ENCODE measurements around the gene ADD2. TPM values are rescaled to one million over a fixed set of nuclear protein-coding genes. Genes with fewer than 3 reads are reported as not detected.
A peak's percentile ranks its signal among the peaks of the same experiment; 100 is the strongest.

The ADD2 gene
- total RNA-seq, 1 donor from 2014 or later, result 45.3 TPM

GRCh38 chr2:70779911-70780545, 12.0 kb upstream of the ADD2 start:
- Histone ChIP-seq H2AFZ (replicated peaks) (no peak overlapping the region), H3K27ac (no peak overlapping the region), H3K36me3 (no peaks in the 10 kb centered on the region), H3K9me3 (ENCODE audit: low read depth) (no peaks in the 10 kb centered on the region), H3F3A (ENCODE audit: low read depth) (no peaks in the 10 kb centered on the region), H3K4me2 (no peak overlapping the region), H3K79me2 (ENCODE audit: low read depth) (no peaks in the 10 kb centered on the region), H4K20me1 (ENCODE audit: low read depth) (no peaks in the 10 kb centered on the region), H3K9ac (no peak overlapping the region), H3K4me3 (no peak overlapping the region), H3K4me1 (no peaks in the 10 kb centered on the region), H3K27me3 (no peaks in the 10 kb centered on the region)
- no peaks in the 10 kb centered on the region for H3K9me3 Mint-ChIP-seq
- TF ChIP-seq CTCF (IDR thresholded peaks at IDR 0.05), result no peak
- no peak for TF ChIP-seq EZH2phosphoT487 (IDR thresholded peaks at IDR 0.05)
- no peak for TF ChIP-seq EZH2 (IDR thresholded peaks at IDR 0.05)
- H3K27me3 Mint-ChIP-seq (ENCODE audit: insufficient read depth, low read depth), result peaks cover 10% of the 10 kb centered on the region
- no peaks in the 10 kb centered on the region for H3K36me3 Mint-ChIP-seq
- no peak overlapping the region for H3K27ac Mint-ChIP-seq
- no peak for DNase-seq (ENCODE audit: low spot score)
- peaks cover 4% of the 10 kb centered on the region for H3K4me1 Mint-ChIP-seq
- H3K4me3 Mint-ChIP-seq, result no peak overlapping the region

DNA sequence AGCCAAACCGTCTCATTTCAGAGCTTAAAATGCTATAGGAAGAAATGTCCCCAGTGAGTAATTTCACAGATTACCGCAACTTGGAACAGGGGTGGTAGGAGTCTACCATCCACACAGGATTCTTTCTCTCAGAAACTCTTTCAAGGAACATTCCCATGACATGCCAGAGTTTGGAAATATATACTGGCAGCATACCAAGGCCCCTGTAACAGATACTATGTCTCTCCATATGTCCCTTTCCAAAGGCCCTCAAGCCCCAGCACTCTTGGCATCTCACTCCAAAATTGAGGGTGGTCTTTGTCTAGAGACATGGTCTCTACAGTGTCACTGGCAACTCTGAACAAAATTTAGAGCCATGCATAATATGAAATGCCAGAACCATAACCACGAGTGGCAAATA, 11.5 kb upstream of the ADD2 start:
- Histone ChIP-seq H3K27me3 (no peaks in the 10 kb centered on the region), H3K36me3 (no peaks in the 10 kb centered on the region), H4K20me1 (ENCODE audit: low read depth) (no peaks in the 10 kb centered on the region), H3K4me1 (no peaks in the 10 kb centered on the region), H3K4me3 (no peak overlapping the region), H3K27ac (no peak overlapping the region), H3K4me2 (no peak overlapping the region), H3K9me3 (ENCODE audit: low read depth) (no peaks in the 10 kb centered on the region), H3F3A (ENCODE audit: low read depth) (no peaks in the 10 kb centered on the region), H3K79me2 (ENCODE audit: low read depth) (no peaks in the 10 kb centered on the region), H3K9ac (no peak overlapping the region), H2AFZ (replicated peaks) (no peak overlapping the region)
- Mint-ChIP-seq H3K4me1 (peaks cover 3% of the 10 kb centered on the region), H3K27ac (no peak overlapping the region), H3K27me3 (ENCODE audit: insufficient read depth, low read depth) (peaks cover 8% of the 10 kb centered on the region), H3K4me3 (no peak overlapping the region), H3K36me3 (no peaks in the 10 kb centered on the region), H3K9me3 (no peaks in the 10 kb centered on the region)
- no peak for DNase-seq (ENCODE audit: low spot score)
- TF ChIP-seq EZH2phosphoT487 (IDR thresholded peaks at IDR 0.05) (no peak), CTCF (IDR thresholded peaks at IDR 0.05) (no peak), EZH2 (IDR thresholded peaks at IDR 0.05) (no peak)

GRCh38 chr2:70778676-70779075, 10.7 kb upstream of the ADD2 start:
- H3K27ac Mint-ChIP-seq, result no peak overlapping the region

DNA sequence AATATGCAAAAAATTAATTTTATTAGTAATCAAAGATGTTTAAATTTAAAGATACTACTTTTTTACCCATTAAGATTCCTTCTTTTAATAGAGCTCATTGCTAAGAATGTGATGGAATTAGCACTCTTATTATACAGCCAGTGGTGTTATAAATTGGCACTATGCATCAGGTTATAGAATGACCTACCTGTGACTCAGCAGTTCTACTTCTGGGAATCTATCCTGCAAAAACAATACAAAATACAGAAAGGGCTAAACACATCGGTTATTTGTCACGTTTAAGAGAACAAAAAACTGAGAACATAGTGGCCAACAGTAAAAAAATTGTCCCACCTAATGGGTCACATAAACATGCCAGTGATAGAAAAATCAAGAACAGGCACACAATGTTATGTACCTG, 9.4 kb upstream of the ADD2 start:
- H3K4me1 Mint-ChIP-seq, result peaks cover 3% of the 10 kb centered on the region
- H2AFZ ChIP-seq (replicated peaks), result no peak overlapping the region
- no peaks in the 10 kb centered on the region for H3K36me3 ChIP-seq
- no peaks in the 10 kb centered on the region for H3K79me2 ChIP-seq (ENCODE audit: low read depth)
- no peaks in the 10 kb centered on the region for H3F3A ChIP-seq (ENCODE audit: low read depth)
- TF ChIP-seq EZH2 (IDR thresholded peaks at IDR 0.05) (no peak), CTCF (IDR thresholded peaks at IDR 0.05) (no peak), EZH2phosphoT487 (IDR thresholded peaks at IDR 0.05) (no peak)
- H3K27me3 Mint-ChIP-seq (ENCODE audit: insufficient read depth, low read depth), result peaks cover 8% of the 10 kb centered on the region
- H4K20me1 ChIP-seq (ENCODE audit: low read depth), result no peaks in the 10 kb centered on the region
- H3K9me3 ChIP-seq (ENCODE audit: low read depth), result no peaks in the 10 kb centered on the region
- H3K36me3 Mint-ChIP-seq, result no peaks in the 10 kb centered on the region
- H3K9ac ChIP-seq, result no peak overlapping the region
- no peaks in the 10 kb centered on the region for H3K27me3 ChIP-seq
- no peak overlapping the region for H3K4me2 ChIP-seq
- no peak overlapping the region for H3K4me3 Mint-ChIP-seq
- H3K4me1 ChIP-seq, result no peaks in the 10 kb centered on the region
- H3K27ac ChIP-seq, result no peak overlapping the region
- no peak overlapping the region for H3K27ac Mint-ChIP-seq
- H3K9me3 Mint-ChIP-seq, result no peaks in the 10 kb centered on the region
- no peak for DNase-seq (ENCODE audit: low spot score)
- no peak overlapping the region for H3K4me3 ChIP-seq

More at GRCh38 chr2:70778676-70779075, 10.7 kb upstream of the ADD2 start:
- H4K20me1 ChIP-seq (ENCODE audit: low read depth), result no peaks in the 10 kb centered on the region
- H3K4me2 ChIP-seq, result no peak overlapping the region
- no peaks in the 10 kb centered on the region for H3K9me3 ChIP-seq (ENCODE audit: low read depth)
- H3K36me3 ChIP-seq, result no peaks in the 10 kb centered on the region
- DNase-seq (ENCODE audit: low spot score), result no peak
- H3K4me3 ChIP-seq, result no peak overlapping the region
- H3K4me1 ChIP-seq, result no peaks in the 10 kb centered on the region
- H3K27me3 ChIP-seq, result no peaks in the 10 kb centered on the region
- TF ChIP-seq EZH2phosphoT487 (IDR thresholded peaks at IDR 0.05), result no peak
- H3F3A ChIP-seq (ENCODE audit: low read depth), result no peaks in the 10 kb centered on the region
- no peaks in the 10 kb centered on the region for H3K79me2 ChIP-seq (ENCODE audit: low read depth)
- Mint-ChIP-seq H3K4me1 (peaks cover 3% of the 10 kb centered on the region), H3K27me3 (ENCODE audit: insufficient read depth, low read depth) (peaks cover 8% of the 10 kb centered on the region), H3K36me3 (no peaks in the 10 kb centered on the region), H3K4me3 (no peak overlapping the region), H3K9me3 (no peaks in the 10 kb centered on the region)
- no peak overlapping the region for H3K9ac ChIP-seq
- no peak overlapping the region for H3K27ac ChIP-seq
- H2AFZ ChIP-seq (replicated peaks), result peak overlapping the region; percentile 13

Data from neural progenitor cell (in vitro differentiated cells).